ENCODE results near the gene S100A6. TPM values are rescaled to one million over a fixed set of nuclear protein-coding genes. Genes with fewer than 3 reads are reported as not detected.
A peak's percentile ranks its signal among the peaks of the same experiment; 100 is the strongest.

Gene S100A6
- total RNA-seq, 1 donor from 2014 or later = 336 TPM

DNA sequence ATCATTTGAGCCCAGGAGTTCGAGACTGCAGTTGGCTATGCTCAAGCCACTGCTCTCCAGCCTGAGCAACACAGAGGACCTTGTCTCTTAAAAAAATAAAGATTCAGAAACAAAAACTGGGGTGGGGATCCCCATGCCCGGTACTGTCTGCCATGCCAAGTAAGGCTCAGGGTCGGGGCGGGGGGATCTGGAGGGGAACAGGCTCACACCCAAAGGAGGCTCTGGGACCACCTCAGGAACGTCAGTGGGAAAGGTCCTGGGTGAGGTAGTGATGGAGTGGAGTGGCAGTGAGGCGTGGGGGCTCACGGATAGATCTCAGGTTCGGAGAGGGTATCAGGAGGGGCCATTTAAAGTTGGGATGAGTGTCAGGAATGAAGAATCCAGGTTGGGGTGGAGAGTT lies 10.6 kb upstream of the S100A6 start:
- H3K9me3 ChIP-seq (replicated peaks) = no peaks in the 10 kb centered on the region
- peak overlapping the region; percentile 90 for H3K27ac ChIP-seq (replicated peaks)
- TF ChIP-seq, protein P1, sequence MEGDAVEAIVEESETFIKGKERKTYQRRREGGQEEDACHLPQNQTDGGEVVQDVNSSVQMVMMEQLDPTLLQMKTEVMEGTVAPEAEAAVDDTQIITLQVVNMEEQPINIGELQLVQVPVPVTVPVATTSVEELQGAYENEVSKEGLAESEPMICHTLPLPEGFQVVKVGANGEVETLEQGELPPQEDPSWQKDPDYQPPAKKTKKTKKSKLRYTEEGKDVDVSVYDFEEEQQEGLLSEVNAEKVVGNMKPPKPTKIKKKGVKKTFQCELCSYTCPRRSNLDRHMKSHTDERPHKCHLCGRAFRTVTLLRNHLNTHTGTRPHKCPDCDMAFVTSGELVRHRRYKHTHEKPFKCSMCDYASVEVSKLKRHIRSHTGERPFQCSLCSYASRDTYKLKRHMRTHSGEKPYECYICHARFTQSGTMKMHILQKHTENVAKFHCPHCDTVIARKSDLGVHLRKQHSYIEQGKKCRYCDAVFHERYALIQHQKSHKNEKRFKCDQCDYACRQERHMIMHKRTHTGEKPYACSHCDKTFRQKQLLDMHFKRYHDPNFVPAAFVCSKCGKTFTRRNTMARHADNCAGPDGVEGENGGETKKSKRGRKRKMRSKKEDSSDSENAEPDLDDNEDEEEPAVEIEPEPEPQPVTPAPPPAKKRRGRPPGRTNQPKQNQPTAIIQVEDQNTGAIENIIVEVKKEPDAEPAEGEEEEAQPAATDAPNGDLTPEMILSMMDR (IDR thresholded peaks at IDR 0.05; ENCODE audit: borderline replicate concordance) = no peak
- DNase-seq = no peak
- H3K27me3 ChIP-seq (ENCODE audit: low read depth) = no peaks in the 10 kb centered on the region
- intact Hi-C loops (cut with micrococcal nuclease) = no loop called here
- H3K36me3 ChIP-seq = no peaks in the 10 kb centered on the region
- peaks cover 88% of the 10 kb centered on the region for H3K4me1 ChIP-seq
- peak overlapping the region; percentile 66 for H3K4me3 ChIP-seq

DNA sequence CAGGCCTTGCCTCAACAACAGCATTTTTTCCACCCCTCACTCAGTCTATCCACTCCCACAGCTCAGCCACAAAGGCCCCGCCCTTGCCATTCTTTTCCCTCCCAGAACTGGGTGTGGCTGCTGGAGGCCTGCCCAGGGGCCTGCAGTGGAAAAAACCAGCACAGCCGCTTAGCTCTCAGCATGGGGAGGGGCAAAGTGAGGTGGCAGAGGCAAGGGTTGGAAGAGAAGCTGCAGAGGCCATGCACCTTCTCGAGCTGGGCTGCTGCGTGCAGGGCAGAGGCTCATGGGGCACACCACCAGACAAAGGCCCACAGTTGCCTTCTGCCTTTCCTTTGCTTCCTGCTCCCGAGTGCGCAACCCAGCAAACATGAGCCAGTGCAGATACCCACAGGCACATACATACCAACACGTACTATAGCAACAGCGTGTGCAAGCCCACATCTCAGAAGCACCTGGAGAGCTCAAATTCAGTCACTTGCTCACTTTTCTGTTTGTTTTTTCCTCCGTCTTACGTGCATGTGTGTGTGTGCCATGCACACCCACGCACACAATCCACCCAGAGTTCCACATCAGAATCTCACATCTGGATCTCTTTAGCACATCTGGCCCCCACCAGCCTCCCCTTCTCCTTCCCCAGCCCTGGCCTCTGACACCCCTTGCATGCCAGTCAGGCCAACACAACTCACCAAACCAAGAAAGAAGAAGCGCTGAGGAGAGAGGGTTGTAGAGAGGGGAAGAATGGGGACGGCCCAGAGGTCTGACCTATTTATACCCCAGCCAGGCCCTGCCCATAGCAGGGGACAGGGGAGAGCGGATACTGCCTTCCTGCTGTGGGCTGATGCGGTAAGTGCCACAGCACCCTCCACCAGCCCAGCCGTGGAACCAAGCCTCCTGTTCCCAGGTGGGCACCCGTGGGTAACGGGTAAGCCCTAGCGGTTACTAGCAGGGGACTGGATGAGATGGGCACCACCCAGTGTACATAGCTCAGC lies 9.6 kb upstream of the S100A6 start, which contains the start of gene S100A4:
S100A4 (minus strand) TSS at position 740 of the 989 bp plus-strand sequence. CDS start 1,012 bp downstream, outside the sequence.
- H3K4me1 ChIP-seq = peaks cover 82% of the 10 kb centered on the region
- H3K27me3 ChIP-seq (ENCODE audit: low read depth) = no peaks in the 10 kb centered on the region
- H3K27ac ChIP-seq (replicated peaks) = peak within 1 kb of the TSS; percentile 90
- no peaks in the 10 kb centered on the region for H3K9me3 ChIP-seq (replicated peaks)
- intact Hi-C loops (cut with micrococcal nuclease) = no loop called here
- TF ChIP-seq, protein P1 (IDR thresholded peaks at IDR 0.05; ENCODE audit: borderline replicate concordance) = no peak
- H3K4me3 ChIP-seq = peak within 1 kb of the TSS; percentile 66
- H3K36me3 ChIP-seq = no peaks in the 10 kb centered on the region
- DNase-seq = peak; percentile 93

DNA sequence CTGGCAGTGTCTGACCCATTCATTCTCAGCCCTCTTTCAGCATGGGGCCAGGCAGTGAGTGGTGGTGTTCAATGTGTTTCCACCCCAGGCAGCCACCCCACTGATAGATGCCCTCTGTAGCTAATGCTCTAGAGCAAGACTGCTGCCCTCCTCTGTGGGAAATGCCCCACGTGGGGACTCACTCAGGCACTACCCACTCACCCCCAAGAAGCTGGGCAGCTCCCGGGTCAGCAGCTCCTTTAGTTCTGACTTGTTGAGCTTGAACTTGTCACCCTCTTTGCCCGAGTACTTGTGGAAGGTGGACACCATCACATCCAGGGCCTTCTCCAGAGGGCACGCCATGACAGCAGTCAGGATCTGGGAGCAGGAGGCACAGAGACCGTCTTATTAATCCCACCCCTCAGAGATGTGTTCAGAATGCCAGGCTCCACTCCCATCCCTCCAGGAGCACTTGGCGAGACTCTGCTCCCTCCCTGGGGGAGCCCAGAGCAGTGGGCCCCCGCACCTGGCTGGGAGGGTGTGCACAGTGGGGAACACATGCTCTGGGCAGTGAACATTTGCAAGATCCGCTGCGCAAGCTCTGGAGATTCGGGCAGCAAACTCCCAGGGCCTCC lies 8.8 kb upstream of the S100A6 start:
- intact Hi-C loops (cut with micrococcal nuclease) = no loop called here
- DNase-seq = no peak
- Histone ChIP-seq H3K4me3 (peak overlapping the region; percentile 66), H3K36me3 (no peaks in the 10 kb centered on the region), H3K4me1 (peaks cover 74% of the 10 kb centered on the region), H3K27me3 (ENCODE audit: low read depth) (no peaks in the 10 kb centered on the region), H3K9me3 (replicated peaks) (no peaks in the 10 kb centered on the region), H3K27ac (replicated peaks) (peak overlapping the region; percentile 90)
- TF ChIP-seq, protein P1 (IDR thresholded peaks at IDR 0.05; ENCODE audit: borderline replicate concordance) = no peak

DNA sequence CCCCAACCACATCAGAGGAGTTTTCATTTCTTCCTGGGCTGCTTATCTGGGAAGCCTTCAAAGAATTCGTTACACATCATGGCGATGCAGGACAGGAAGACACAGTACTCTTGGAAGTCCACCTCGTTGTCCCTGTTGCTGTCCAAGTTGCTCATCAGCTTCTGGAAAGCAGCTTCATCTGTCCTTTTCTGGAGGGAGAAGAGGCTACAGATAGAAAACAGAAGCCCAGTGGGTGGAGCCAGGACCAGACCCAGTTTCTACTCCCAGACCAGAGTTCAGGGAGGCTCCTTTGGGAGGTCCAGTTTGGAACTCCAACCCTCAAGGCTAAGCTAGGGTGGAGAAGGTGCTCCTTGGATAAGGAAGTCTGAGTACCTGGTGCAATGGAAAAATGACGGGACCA lies 7.9 kb upstream of the S100A6 start:
- no peak for DNase-seq
- Histone ChIP-seq H3K36me3 (no peaks in the 10 kb centered on the region), H3K9me3 (replicated peaks) (no peaks in the 10 kb centered on the region), H3K27me3 (ENCODE audit: low read depth) (no peaks in the 10 kb centered on the region), H3K4me1 (peaks cover 65% of the 10 kb centered on the region), H3K27ac (replicated peaks) (peak overlapping the region; percentile 90), H3K4me3 (peak overlapping the region; percentile 66)
- intact Hi-C loops (cut with micrococcal nuclease) = no loop called here
- TF ChIP-seq, protein P1 (IDR thresholded peaks at IDR 0.05; ENCODE audit: borderline replicate concordance) = no peak

DNA sequence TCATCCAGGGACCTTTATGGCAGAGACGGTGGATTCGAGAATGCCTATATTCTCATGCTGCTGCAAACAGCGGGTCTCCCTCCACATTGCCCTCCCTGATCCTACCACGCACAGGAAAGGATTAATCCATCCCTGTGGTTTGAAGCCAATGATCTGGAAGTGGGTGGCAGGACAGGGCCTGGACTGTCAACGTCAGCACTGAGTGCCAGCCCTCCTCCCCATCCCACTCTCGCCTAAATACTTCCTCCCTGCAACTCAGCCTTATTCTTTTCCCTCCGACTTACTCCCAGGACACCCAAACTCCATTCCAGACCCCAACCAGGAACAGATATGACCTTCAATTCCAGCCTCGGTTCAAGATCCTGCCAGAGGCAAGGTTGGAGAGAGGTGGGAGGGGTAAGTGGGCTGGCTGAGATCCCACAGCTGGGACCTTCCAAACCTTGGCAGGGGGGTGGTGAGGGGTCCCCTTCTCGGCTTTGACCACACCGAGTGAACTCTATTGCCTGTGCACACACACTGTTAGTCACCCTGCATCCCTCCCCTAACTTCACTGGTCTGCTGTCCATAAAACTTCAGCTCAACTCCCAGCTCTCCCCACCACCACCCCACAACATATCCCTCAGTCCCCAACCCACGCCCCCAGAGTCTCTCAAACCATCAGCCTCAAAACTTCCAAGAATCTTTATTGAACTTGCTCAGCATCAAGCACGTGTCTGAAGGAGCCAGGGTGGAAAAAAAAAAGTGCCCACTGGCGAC lies 7.3 kb upstream of the S100A6 start:
- TF ChIP-seq, protein P1 (IDR thresholded peaks at IDR 0.05; ENCODE audit: borderline replicate concordance) = no peak
- Histone ChIP-seq H3K4me1 (peaks cover 59% of the 10 kb centered on the region), H3K27me3 (ENCODE audit: low read depth) (no peaks in the 10 kb centered on the region), H3K36me3 (no peaks in the 10 kb centered on the region), H3K9me3 (replicated peaks) (no peaks in the 10 kb centered on the region), H3K4me3 (peak overlapping the region; percentile 66), H3K27ac (replicated peaks) (no peak overlapping the region)
- intact Hi-C loops (cut with micrococcal nuclease) = no loop called here
- no peak for DNase-seq
